Lung (tissue), 12 donors: Measurements from ENCODE around the gene MPZL2. TPM values are rescaled to one million over a fixed set of nuclear protein-coding genes. Genes with fewer than 3 reads are reported as not detected.

Source experiments
- ATAC-seq: fragments of 200-7000 bp; cut with Tn5 transposase; one replicate; pipeline ENCODE4 v1.9.1; 2020; ENCODE audit warnings: moderate number of reproducible peaks; ENCODE audit not compliant: insufficient read depth, low FRiP score
- DNase-seq, 3 donors: peaks; one replicate each; pipeline ENCODE4 v3.0.0-alpha.2; 2013 to 2017
- H3K27ac ChIP-seq, 2 donors: one replicate each; pipeline ENCODE4 v1.5.1; 2013; ENCODE audit warnings: mild to moderate bottlenecking in 2 of 2, moderate library complexity in 2 of 2, control low read depth in 1 of 2, inconsistent platforms in 1 of 2, low read depth in 1 of 2, low read length in 1 of 2
- H3K27me3 ChIP-seq, 3 donors: one replicate each; pipeline ENCODE4 v1.5.1; 2013; ENCODE audit warnings: low read length in 2 of 3; ENCODE audit not compliant: control insufficient read depth in 3 of 3, insufficient read depth in 3 of 3
- H3K36me3 ChIP-seq, 4 donors: one replicate each; pipeline ENCODE4 v1.5.1; 2013; ENCODE audit warnings: low read length in 4 of 4, mild to moderate bottlenecking in 1 of 4, moderate library complexity in 1 of 4; ENCODE audit not compliant: control insufficient read depth in 4 of 4, insufficient read depth in 4 of 4
- H3K4me1 ChIP-seq, 5 donors: one replicate each; pipeline ENCODE4 v1.5.1; 2013; ENCODE audit warnings: low read length in 5 of 5, mild to moderate bottlenecking in 2 of 5, moderate library complexity in 1 of 5; ENCODE audit not compliant: control insufficient read depth in 5 of 5, insufficient read depth in 5 of 5
- H3K4me3 ChIP-seq: one replicate; pipeline ENCODE4 v1.5.1; 2013; ENCODE audit warnings: mild to moderate bottlenecking, control low read depth, moderate library complexity
- H3K9ac ChIP-seq, 2 donors: one replicate each; pipeline ENCODE4 v1.5.1; 2013; ENCODE audit warnings: low read length in 2 of 2, control low read depth in 1 of 2; ENCODE audit not compliant: insufficient read depth in 1 of 2
- H3K9me3 ChIP-seq, 4 donors: one replicate each; pipeline ENCODE4 v1.5.1; 2013; ENCODE audit warnings: low read length in 3 of 4, mild to moderate bottlenecking in 1 of 4, moderate library complexity in 1 of 4; ENCODE audit not compliant: control insufficient read depth in 4 of 4, insufficient read depth in 3 of 4
- CTCF ChIP-seq: IDR thresholded peaks from 2 replicates; pipeline ENCODE4 v1.5.1; 2012; ENCODE audit warnings: mild to moderate bottlenecking; ENCODE audit errors: control extremely low read depth, extremely low read depth
- WGBS, 2 donors: extraction: QIAGEN DNeasy Blood & Tissue Kit; methylation state at CpG; one replicate each; pipeline ENCODE4 v1.1.7; 2013; 5-methylcytosine and 5-hydroxymethylcytosine counted together
- polyA plus RNA-seq, 2 donors: library from polyadenylated mRNA; stranded (reverse); fragments of 200-250 nt; gene quantifications; one replicate each; pipeline ENCODE4 v1.2.1, GENCODE V29; 2013
- total RNA-seq, 2 donors: library from RNA; depleted of rRNA in 1 of 2; stranded (reverse); fragments of >200 nt in 1 of 2; gene quantifications; one replicate each; pipeline ENCODE4 v1.2.1, GENCODE V29; 2014 to 2021
- donor health status: control.
- donor health status: control.
- donor health status: Bipolar disorder and iron deficiency.
- donor health status: healthy.
- donor health status: DM: yes; HTN: yes; CAD: no.

MPZL2 gene
- total and polyA plus RNA-seq, 4 donors: 87.2 to 143 (median 118) TPM

GRCh38 chr11:118222437-118222836 is 41.7 kb downstream of the MPZL2 start:
- ATAC-seq (no peak), DNase-seq (no peak)
- no peak overlapping the region for H3K27ac ChIP-seq

GRCh38 chr11:118221419-118221818 is 42.7 kb downstream of the MPZL2 start:
- WGBS, 2 donors: 71 to 91% methylated on average over 5 of the region's 5 CpGs
- no peak overlapping the region for H3K4me3 ChIP-seq
- ATAC-seq: no peak
- H3K27me3 ChIP-seq: peaks cover 0 to 15% (median 13%) of the 10 kb centered on the region in 3 donors
- H3K9ac ChIP-seq: no peak overlapping the region
- H3K4me1 ChIP-seq: peaks cover 0 to 3% (median 0%) of the 10 kb centered on the region in 5 donors
- TF ChIP-seq CTCF: no peak
- H3K27ac ChIP-seq: no peak overlapping the region
- no peaks in the 10 kb centered on the region for H3K36me3 ChIP-seq
- H3K9me3 ChIP-seq: no peaks in the 10 kb centered on the region
- DNase-seq: no peak

More at GRCh38 chr11:118222437-118222836, 41.7 kb downstream of the MPZL2 start:
- H3K36me3 ChIP-seq: peaks cover 0 to under 1% (median 0%) of the 10 kb centered on the region in 4 donors
- no peak overlapping the region for H3K9ac ChIP-seq
- H3K9me3 ChIP-seq: no peaks in the 10 kb centered on the region
- H3K4me1 ChIP-seq: no peaks in the 10 kb centered on the region
- no peak for TF ChIP-seq CTCF
- H3K4me3 ChIP-seq: no peak overlapping the region
- H3K27me3 ChIP-seq: peaks cover 0 to 14% (median 13%) of the 10 kb centered on the region in 3 donors
- WGBS, 2 donors: 83 to 89% methylated on average over 4 of the region's 4 CpGs

- WGBS, 2 donors: 45 to 65% methylated on average over 1 of the region's 1 CpG
These were observed 44.4 kb downstream of the MPZL2 start for GRCh38 chr11:118219732-118220131.

More at GRCh38 chr11:118219732-118220131, 44.4 kb downstream of the MPZL2 start:
- Histone ChIP-seq H3K36me3 (no peaks in the 10 kb centered on the region), H3K27me3 (peaks cover 0 to 18% (median 10%) of the 10 kb centered on the region in 3 donors), H3K9me3 (no peaks in the 10 kb centered on the region), H3K9ac (no peak overlapping the region), H3K4me3 (no peak overlapping the region), H3K4me1 (peaks cover 0 to 4% (median 0%) of the 10 kb centered on the region in 5 donors), H3K27ac (no peak overlapping the region)
- ATAC-seq: no peak
- no peak for DNase-seq
- no peak for TF ChIP-seq CTCF
